Stimulated activated CD8-positive, alpha-beta memory T cell treated with anti-CD3 and anti-CD28 coated beads, Interleukin-7, amount 100 ng/mL, for 4 hours (primary cell): ENCODE results near the gene TLR6.
"Not testable (repeated sequence)": the region's sequence is repeated elsewhere in the genome, so short reads cannot be mapped to it uniquely, and the experiment has no call there.

ENCODE experiments used
- DNase-seq, 2 donors: peaks; one replicate each; pipeline ENCODE4 v3.0.0-alpha.2; 2020; ENCODE audit warnings: low read depth in 2 of 2

Gene TLR6

DNA sequence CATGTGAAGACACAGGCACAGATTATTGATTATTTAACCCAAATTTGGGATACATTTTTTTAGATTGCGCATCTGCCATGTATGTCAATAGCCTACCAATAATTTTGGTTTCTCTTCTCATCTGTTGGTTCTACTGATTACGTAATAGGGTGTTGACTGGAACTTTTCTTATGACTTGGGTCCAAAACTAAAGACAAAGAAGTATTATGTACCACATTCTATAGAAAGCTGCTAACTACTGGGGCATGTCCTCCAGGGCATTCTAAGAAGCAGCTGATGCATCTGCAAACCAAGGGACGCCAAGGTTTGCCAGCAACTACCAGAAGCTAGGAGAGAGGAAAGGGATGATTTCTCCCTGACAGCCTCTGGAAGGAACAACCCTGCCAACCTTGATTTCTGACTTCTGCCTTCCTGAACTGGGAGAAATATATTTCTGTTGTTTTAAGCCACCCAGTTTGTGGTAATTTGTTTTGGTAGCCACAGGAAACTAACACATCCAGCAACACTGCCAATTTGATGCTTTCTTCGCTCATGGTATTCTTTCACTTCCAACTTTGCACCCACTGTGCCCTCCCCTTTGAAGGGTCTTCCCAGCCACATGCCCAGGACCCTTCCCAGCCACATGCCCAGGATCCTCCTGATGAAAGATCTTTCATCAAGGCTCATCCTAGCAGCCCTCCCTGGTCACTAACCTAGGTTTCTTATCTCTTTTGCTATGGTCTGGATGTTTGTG, 36.1 kb downstream of the TLR6 start:
- DNase-seq = no peak

DNA sequence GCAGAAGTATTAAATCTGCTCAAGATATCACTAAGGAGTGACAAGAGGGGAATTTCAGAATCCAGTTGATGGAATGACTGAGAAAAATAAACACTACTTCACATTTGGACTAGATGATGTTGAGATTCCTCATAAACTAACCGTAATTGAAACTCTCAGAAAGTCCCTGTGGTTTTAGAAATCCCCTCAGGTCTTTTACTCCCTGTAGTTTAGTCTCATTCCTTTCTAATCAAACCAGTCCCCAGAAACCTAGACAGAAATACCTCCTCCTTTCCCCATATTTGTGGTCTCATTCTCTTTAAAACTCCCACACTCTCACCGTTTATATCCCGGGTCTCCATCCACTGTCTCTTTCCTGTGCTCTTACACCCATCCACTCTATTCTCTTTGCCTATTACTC, 37.0 kb downstream of the TLR6 start:
- no peak for DNase-seq

DNA sequence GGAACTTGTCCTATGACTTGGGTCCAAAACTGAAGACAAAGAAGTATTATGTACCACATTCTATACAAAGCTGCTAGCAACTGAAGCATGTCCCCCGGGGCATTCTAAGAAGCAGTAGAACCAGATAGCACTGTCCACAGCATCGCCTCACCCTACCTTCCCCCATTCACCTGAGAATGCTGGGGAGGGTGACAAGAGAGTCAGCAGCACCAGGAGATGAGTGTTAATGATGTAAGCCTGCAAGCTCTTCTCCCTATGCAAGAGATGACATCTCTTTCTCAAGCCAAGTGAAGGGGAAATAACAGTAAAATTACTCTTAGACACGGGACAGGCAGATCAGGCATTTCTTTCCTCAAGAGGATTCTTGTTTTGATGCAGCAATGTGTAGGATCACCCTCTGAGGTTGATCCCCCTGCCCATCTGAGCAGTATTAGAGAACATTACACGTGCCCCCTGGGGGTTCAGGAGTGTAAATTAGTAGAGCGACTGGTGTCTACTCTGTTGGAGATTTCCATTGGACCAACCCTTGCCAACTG, 38.1 kb downstream of the TLR6 start:
- DNase-seq = no peak

DNA sequence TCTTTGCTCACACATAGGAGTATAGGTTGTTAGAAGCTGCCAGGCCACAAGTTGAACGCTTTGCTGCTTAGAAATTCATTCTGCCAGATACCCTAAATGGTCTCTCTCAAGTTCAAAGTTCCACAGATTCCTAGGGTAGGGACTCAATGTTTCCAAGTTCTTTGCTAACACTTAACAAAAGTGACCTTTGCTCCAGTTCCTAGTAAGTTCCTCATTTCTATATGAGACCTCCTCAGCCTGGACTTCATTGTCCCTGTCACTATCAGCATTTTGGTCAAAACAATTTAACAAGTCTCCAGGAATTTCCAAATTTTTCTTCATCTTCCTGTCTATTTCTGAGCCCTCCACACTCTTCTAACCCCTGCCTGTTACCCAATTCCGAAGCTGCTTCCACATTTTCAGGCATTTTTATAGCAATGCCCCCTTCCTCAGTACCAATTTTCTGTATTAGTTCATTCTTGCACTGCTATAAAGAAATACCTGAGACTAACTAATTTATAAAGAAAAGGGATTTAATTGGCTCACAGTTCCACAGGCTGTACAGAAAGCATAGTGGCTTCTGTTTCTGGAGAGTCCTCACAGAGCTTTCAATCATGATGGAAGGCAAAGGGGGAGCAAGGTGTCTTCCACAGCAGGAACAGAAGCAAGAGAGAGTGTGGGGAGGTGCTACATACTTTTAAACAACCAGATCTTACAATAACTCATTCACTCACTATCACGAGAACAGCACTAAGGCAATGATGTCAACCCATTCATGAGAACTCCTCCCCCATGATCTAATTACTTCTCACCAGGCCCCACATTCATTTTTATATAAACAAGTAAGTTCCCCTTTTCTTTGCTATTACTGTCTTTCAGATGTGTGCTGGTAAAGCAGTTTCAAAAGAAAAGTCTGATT, 40.5 kb downstream of the TLR6 start:
- DNase-seq = no peak

- DNase-seq = no peak
These were observed 42.2 kb downstream of the TLR6 start for GRCh38 chr4:38814386-38814785.

DNA sequence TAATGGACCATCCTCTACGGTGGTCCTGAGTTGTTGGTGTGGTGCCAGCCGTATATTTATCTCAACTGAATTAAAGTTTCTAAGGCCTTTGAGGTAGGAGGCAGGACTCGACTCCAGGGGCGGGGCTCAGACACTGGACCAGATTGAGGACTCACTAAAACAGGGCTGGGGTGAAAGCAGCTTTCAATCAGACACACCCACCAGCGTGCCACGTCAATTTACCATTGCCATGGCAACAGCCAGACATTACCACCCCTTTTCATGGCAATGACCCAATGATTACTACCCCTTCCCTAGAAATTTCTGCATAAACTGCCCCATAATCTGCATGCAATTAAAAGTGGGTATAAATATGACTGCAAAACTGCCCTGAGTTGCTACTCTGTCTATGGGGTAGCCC, 45.3 kb downstream of the TLR6 start:
- no peak for DNase-seq

DNA sequence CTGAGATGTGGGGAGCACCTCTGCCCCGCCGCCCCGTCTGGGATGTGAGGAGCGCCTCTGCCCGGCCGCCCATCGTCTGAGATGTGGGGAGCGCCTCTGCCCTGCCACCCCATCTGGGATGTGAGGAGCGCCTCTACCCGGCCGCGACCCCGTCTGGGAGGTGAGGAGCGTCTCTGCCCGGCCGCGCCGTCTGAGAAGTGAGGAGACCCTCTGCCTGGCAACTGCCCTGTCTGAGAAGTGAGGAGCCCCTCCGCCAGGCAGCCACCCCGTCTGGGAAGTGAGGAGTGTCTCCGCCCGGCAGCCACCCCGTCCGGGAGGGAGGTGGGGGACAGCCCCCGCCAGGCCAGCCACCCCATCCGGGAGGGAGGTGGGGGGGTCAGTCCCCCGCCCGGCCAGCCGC, 49.2 kb downstream of the TLR6 start:
- not testable (repeated sequence) for DNase-seq

- not testable (repeated sequence) for DNase-seq
These were observed 50.4 kb downstream of the TLR6 start for GRCh38 chr4:38806251-38806650.

- no peak for DNase-seq
These were observed 51.0 kb downstream of the TLR6 start for GRCh38 chr4:38805530-38806145.

DNA sequence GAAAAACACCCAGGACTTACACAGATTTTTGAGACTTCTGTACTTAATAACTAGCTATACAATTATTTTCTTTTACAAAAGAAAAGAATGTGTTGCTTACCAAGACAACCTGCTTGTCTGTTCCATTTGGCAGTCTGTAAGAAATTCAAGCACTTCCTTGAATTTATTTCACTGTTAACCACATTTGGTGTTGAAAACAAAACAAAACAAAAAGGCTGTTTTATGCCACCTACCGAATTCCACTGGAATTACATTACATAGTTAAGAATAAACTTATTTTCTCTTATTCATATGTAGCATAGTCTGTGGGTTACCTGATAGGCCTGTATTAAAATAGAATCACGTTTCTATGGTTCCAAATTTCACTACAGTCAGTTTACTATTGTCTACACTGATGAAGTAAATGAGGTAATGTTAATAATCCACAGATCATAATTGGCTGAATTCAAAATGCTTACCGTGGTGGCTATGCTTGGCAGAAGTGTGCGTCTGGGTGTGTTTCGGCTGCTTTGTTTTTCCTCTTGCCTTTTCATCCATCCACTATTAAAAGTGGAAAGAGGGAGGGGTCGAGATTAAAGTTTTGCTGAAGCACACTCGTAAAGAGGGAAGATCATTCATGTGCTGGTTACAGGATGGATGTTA, 51.8 kb downstream of the TLR6 start, which contains the start of gene TLR1:
TLR1 (minus strand) TSS at position 138 of the 642 bp plus-strand sequence. CDS start 5,960 bp downstream, outside the sequence.
- DNase-seq = no peak

GRCh38 chr4:38803833-38804653, 52.6 kb downstream of the TLR6 start:
- DNase-seq = peak in 1 of 2 donors; percentile 0

DNA sequence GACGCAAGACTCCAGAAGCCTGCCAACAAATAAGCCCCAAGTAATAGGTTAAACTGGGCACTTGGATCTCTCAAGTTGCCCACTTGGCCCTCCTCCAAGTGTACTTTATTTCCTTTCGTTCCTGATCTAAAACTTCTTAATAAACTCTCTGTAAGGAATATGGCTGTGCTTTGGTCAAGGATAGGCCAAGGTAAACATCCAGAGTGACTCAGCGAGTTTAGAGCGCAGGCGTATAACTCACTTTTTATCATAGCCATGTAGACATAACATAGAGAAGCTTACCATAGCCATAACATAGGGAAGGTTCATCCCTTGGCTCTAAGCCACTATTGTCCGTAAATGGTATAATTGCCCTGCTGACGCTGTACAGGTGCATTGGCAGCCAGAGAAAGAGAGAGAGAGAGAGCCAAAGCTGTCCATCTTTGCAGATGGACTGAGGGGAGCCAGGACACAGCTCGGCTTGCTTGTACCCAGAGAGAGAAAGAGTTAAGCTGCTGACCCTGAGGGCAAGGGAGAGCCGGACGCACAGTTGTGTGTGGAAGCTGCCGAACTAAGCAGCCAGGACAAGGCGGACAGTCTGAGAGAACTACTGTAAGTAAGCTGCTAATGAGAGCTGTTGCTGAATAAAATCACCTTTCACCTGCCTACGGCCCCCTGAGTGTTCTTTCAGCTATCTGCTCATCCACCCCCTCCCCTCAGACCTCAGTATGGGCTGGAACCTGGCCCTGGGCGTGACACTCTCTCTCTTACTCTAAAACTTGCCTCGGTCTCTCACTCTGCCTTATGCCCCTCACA, 53.9 kb downstream of the TLR6 start:
- DNase-seq = no peak

GRCh38 chr4:38800961-38801450, 55.6 kb downstream of the TLR6 start:
- DNase-seq = no peak

- DNase-seq = no peak
These were observed 56.3 kb downstream of the TLR6 start for GRCh38 chr4:38800366-38800765.

DNA sequence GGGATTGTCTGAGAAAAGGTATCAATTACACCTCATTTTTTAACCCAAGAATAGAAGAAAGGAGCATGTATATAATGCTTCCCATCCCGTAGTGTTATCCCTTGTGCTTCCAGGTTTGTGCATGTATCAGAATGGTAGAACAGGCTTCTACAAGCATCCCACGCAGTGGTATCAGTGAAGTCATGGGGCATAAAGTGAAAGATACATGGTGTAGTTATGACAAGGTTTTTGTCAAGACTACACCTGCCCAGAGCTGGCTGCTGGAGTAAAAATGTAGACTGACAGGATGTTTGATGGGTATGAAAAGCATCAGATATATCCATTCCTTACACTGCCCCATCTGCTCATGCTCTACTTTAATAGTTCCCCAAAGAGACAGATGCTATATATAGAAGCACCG, 61.5 kb downstream of the TLR6 start:
- no peak for DNase-seq

DNA sequence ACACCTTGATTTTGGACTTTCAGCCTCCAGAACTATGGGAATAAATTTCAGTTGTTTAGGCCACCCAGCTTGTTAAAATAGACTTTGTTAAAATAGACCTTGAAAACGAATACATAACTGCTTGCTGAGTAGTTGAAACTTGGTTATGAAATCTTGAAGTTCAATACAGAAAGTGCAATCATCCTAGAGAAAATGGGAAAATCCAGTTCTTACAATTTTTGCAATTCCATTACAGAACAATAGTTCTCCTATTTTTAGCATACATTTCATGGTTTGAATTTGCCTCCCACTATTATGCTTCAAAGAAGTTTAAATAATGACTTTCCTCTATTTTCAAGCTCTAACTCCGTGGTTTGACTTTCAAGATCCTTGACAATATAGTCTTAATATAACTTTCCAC, 62.6 kb downstream of the TLR6 start:
- DNase-seq = no peak

DNA sequence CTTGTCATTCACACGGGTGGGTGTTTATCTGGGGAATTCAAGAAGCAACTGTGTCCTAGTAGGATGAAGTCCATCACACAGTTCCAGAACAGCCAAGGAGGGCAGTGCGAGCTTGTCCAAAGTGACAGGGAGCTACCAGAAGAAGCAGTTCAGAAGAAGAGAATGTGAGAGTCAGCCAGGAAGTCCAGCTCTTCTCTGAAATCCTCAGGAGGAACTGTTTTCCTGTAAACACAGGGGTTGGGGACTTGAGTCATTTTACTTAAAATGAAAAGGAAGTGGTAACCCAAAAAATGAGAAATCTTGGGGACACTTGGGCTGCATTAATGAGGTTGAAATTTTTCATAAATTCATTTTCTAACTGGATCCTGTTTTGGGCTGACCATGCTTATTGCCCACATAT, 65.6 kb downstream of the TLR6 start:
- no peak for DNase-seq

- no peak for DNase-seq
These were observed 68.3 kb downstream of the TLR6 start for GRCh38 chr4:38788317-38788716.

DNA sequence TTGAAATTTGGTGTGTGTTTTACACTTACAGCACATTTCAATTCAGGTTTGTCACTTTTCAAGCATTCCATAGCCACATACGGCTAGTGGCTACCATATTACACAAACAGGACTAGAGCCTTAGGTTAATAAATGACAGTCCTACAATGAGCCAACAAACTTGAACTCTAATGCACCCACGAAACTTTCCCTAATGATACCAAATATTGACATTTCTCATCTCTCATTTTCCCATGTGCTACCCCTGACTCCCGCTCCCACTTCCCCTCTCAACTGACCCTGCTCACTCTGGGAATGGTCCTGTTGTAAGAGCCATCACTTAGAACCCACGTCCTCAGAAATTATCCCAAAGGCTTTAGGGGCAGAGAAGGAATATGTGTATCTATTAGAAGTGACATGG, 68.9 kb downstream of the TLR6 start:
- DNase-seq = no peak

DNA sequence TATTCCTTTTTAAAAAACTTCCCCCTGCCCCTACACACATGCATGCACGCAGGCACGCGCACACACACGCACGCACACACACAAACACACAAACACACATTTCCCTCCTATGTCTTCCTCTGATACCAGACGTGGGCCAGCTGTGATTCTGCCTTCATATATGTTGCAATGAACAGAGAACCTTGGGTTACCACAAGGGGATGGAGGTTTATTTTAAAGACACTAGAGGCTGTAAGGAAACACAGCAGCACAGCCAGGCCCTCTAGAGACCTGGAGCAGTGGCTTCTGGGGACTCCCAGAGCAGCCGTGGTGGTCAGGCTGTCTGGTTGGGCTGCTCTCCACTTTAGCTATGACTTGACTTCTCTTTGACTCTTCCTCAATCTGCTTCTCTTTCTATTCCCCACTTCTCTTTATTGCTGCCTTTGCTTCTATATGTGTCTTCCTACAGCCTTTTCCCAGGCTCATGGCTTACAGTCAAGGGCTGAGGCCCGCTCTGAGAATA, 70.7 kb downstream of the TLR6 start:
- DNase-seq = no peak
